Psoas muscle (tissue), 8 donors: ENCODE data around the gene ADPRH. TPM values are rescaled to one million over a fixed set of nuclear protein-coding genes. Genes with fewer than 3 reads are reported as not detected.

Experiments used
- ATAC-seq, 4 donors: fragments of 200-7000 bp; cut with Tn5 transposase; one replicate each; pipeline ENCODE4 v1.9.1; 2020; ENCODE audit warnings: moderate library complexity in 3 of 4, mild to moderate bottlenecking in 2 of 4
- DNase-seq, 2 donors: peaks; one replicate each; pipeline ENCODE4 v3.0.0-alpha.2; 2020
- H3K27ac ChIP-seq: fragments of 200-600 bp; one replicate; pipeline ENCODE4 v1.8.0; 2022
- H3K27me3 ChIP-seq, 3 donors: fragments of 200-600 bp in 1 of 3; one replicate each; pipeline versions ENCODE4 v1.6.1 to v1.8.0; 2013 to 2022; ENCODE audit warnings: low read length in 2 of 3, mild to moderate bottlenecking in 2 of 3, moderate library complexity in 1 of 3; ENCODE audit not compliant: insufficient read depth in 3 of 3
- H3K36me3 ChIP-seq, 2 donors: fragments of 200-600 bp in 1 of 2; one replicate each; pipeline versions ENCODE4 v1.6.1 to v1.8.0; 2013 to 2022; ENCODE audit warnings: low read depth in 1 of 2, mild to moderate bottlenecking in 1 of 2, moderate library complexity in 1 of 2; ENCODE audit not compliant: insufficient read depth in 1 of 2
- H3K4me1 ChIP-seq: fragments of 200-600 bp; one replicate; pipeline ENCODE4 v1.8.0; 2022
- H3K4me3 ChIP-seq: fragments of 200-600 bp; one replicate; pipeline ENCODE4 v1.8.0; 2022; ENCODE audit warnings: mild to moderate bottlenecking
- H3K9me3 ChIP-seq: fragments of 200-600 bp; one replicate; pipeline ENCODE4 v1.8.0; 2022
- CTCF ChIP-seq: fragments of 200-600 bp; IDR thresholded peaks from one replicate; pipeline ENCODE4 v1.8.0; 2022; ENCODE audit warnings: antibody characterized with exemption
- WGBS, 3 donors: extraction: QIAGEN DNeasy Blood & Tissue Kit; methylation state at CpG; one replicate each; pipeline versions ENCODE4 v1.1.6 to v1.1.7; 2013; 5-methylcytosine and 5-hydroxymethylcytosine counted together
- intact Hi-C, 2 donors: fragments of 100-400 bp; cut with DNase I; formaldehyde crosslinking; loops; one replicate each; pipeline versions ENCODE4 v1.11.0 to v1.14.2; 2022
- polyA plus RNA-seq, 3 donors: library from polyadenylated mRNA; stranded (reverse); fragments of 200-250 nt; gene quantifications; one replicate each; pipeline ENCODE4 v1.2.3, GENCODE V29; 2013
- total RNA-seq, 4 donors: library from RNA; stranded (reverse); fragmentation: NEBNext Ultra II Directional in 2 of 4; extraction: Animal tissue kit (Norgen Biotek cat#: 25700) in 2 of 4; gene quantifications; one replicate each; pipeline versions ENCODE4 v1.2.1 to v1.2.4, GENCODE V29; 2021 to 2023
- donor health status: healthy with polysubstance abuse.
- donor health status: DM: no; HTN: no; CAD: no; lungs with moderate emphysema.
- donor health status: Bipolar disorder and iron deficiency.
- donor health status: healthy.
- donor health status: DM: yes; HTN: yes; CAD: no.
- donor health status: DM: no; HTN: no; CAD: no.
- donor health status: DM: no; HTN: no; CAD: no.
- donor health status: DM: yes; HTN: yes; CAD: no.

The ADPRH gene
- total and polyA plus RNA-seq, 7 donors, result 5.2 to 16.9 (median 14.7) TPM

GRCh38 chr3:119620899-119621298 lies 41.6 kb downstream of the ADPRH start:
- H3K27ac ChIP-seq, result peak overlapping the region; percentile 69
- TF ChIP-seq CTCF, result no peak
- H3K27me3 ChIP-seq, result no peaks in the 10 kb centered on the region
- no peaks in the 10 kb centered on the region for H3K9me3 ChIP-seq
- peaks cover 30% of the 10 kb centered on the region for H3K4me1 ChIP-seq
- H3K36me3 ChIP-seq, result no peaks in the 10 kb centered on the region
- ATAC-seq, result peak; percentile 68 to 92 (median 86)
- H3K4me3 ChIP-seq, result no peak overlapping the region
- intact Hi-C loops, result no loop called here
- DNase-seq, result peak; percentile 52 to 73
- 38 to 53% (median 40%) methylated on average over 5 of the region's 5 CpGs for WGBS, 3 donors

GRCh38 chr3:119624002-119624720 lies 44.9 kb downstream of the ADPRH start:
- Histone ChIP-seq H3K4me1 (peaks cover 54% of the 10 kb centered on the region), H3K27ac (no peak overlapping the region), H3K27me3 (no peaks in the 10 kb centered on the region), H3K4me3 (no peak overlapping the region), H3K36me3 (no peaks in the 10 kb centered on the region), H3K9me3 (no peaks in the 10 kb centered on the region)
- no peak for DNase-seq
- WGBS, 3 donors, result 87 to 91% (median 90%) methylated on average over 9 of the region's 9 CpGs
- intact Hi-C loops, result no loop called here
- no peak for TF ChIP-seq CTCF
- no peak for ATAC-seq

GRCh38 chr3:119625451-119626153 lies 46.3 kb downstream of the ADPRH start:
- Histone ChIP-seq H3K9me3 (no peaks in the 10 kb centered on the region), H3K4me1 (peaks cover 55% of the 10 kb centered on the region), H3K4me3 (no peak overlapping the region), H3K27me3 (no peaks in the 10 kb centered on the region), H3K27ac (peak overlapping the region; percentile 57), H3K36me3 (no peaks in the 10 kb centered on the region)
- peak; percentile 44 to 62 (median 46) for ATAC-seq
- 46 to 48% (median 46%) methylated on average over 8 of the region's 8 CpGs for WGBS, 3 donors
- intact Hi-C loops, result no loop called here
- DNase-seq, result no peak
- no peak for TF ChIP-seq CTCF

- Histone ChIP-seq H3K4me1 (peaks cover 55% of the 10 kb centered on the region), H3K4me3 (no peak overlapping the region), H3K36me3 (no peaks in the 10 kb centered on the region), H3K27me3 (no peaks in the 10 kb centered on the region), H3K27ac (peak overlapping the region; percentile 57), H3K9me3 (no peaks in the 10 kb centered on the region)
- intact Hi-C loops, result no loop called here
- WGBS, 3 donors, result 56 to 79% (median 71%) methylated on average over 1 of the region's 1 CpG
- DNase-seq, result no peak
- TF ChIP-seq CTCF, result no peak
- ATAC-seq, result peak in 1 of 4 donors; percentile 16
Measured at GRCh38 chr3:119626196-119626595, 46.9 kb downstream of the ADPRH start.
